SH-SY5Y (cell line): ENCODE results near the gene MMRN1.

Source experiments
- GATA2 ChIP-seq: IDR thresholded peaks from 2 replicates; pipeline ENCODE4 v1.6.1; 2011; ENCODE audit warnings: mild to moderate bottlenecking, low read depth, low read length
- GATA3 ChIP-seq: IDR thresholded peaks from 2 replicates; pipeline ENCODE4 v1.6.1; 2011; ENCODE audit warnings: low read depth, mild to moderate bottlenecking, low read length, moderate library complexity

GRCh38 chr4:89913623-89914022 lies 19.0 kb downstream of the MMRN1 start:
- TF ChIP-seq GATA2 (no peak), GATA3 (no peak)
